Measurements from ENCODE around the gene TMEM45A. TPM values are rescaled to one million over a fixed set of nuclear protein-coding genes. Genes with fewer than 3 reads are reported as not detected.
"Not testable (repeated sequence)": the region's sequence is repeated elsewhere in the genome, so short reads cannot be mapped to it uniquely, and the experiment has no call there.

The TMEM45A gene
- total RNA-seq, 1 donor from 2014 or later: 13.1 TPM

DNA sequence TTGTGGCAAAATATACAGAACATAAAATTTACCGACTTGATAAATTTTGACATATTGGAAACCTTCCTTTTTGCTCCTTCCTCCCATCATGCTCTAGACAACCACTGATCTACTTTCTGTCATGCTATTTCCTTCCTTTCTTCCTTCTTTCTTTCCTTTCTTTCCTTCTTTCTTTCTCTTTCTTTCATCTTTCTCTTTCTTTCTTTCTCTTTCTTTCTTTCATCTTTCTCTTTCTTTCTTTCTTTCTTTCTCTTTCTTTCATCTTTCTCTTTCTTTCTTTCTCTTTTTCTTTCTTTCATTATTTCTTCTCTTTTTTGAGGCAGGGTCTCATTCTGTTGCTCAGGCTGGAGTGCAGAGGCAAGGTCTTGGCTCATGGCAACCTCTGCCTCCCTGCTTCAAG is 8.9 kb upstream of the TMEM45A start:
- DNase-seq (ENCODE audit: low spot score): no peak

- DNase-seq (ENCODE audit: low spot score): no peak
Observed at GRCh38 chr3:100486808-100487207, 5.6 kb upstream of the TMEM45A start.

- DNase-seq (ENCODE audit: low spot score): no peak
Observed at GRCh38 chr3:100489118-100489517, 3.3 kb upstream of the TMEM45A start.

GRCh38 chr3:100496711-100497261 is 4.4 kb downstream of the TMEM45A start:
- no peak for DNase-seq (ENCODE audit: low spot score)

DNA sequence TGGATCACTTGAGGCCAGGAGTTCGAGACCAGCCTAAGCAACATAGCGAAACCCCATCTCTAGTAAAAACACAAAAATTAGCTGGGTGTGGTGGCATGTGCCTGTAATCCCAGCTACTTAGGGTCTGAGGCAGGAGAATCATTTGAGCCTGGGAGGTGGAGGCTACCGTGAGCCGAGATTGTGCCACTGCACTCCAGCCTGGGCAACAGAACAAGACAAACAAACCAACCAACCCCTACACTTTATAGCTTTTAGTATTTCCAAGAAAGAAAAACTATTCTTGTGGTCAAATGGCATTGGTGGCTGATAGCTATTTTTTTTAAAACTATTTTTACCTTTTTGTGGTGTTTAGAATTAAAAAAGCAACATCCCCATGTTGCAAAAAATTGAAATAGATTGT is 7.2 kb downstream of the TMEM45A start:
- DNase-seq (ENCODE audit: low spot score): no peak

DNA sequence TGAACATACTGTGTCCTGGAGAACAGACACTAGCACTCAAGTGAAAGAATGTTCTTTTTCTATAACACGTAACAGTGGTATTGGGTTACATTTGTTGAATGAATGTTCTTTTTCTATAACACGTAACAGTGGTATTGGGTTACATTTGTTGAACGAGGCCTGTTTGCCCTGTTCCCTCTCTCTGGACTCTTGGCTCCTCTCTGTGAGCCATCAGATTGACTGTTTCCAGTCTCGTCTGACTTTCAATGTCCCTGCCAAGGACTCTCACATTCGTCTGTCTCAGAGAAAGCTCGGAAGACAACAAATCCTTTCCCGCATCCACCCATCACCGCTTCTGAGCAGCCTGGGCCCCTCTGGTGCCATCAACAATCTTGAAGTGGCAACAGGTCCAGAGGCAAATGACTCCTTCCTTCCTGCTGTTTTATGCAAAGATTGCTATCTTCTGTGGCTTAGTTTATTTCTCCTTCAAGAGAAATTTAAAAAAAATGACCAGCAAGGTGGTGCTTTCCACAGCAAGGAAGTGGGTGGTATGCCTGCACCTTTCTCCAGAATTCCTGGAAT is 8.0 kb downstream of the TMEM45A start:
- no peak for DNase-seq (ENCODE audit: low spot score)

DNA sequence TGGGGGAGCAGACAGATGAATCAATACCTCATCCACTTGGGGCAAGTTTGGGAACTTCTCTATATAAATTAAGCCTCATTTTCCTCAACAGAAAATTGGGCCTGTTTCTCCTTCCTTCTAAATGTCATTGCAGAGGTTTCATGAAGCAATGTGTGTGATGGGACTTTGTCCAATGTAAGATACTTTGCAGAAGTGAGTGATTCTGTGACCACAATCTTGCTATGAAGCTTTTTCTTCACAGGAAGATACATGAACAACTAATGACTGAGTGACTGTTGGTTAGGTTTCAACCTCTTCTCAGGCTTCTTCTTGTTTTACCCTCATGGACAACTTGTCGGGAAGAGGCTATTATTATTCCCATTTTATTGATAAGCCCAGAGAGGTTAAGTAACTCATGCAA is 11.0 kb downstream of the TMEM45A start:
- no peak for DNase-seq (ENCODE audit: low spot score)

DNA sequence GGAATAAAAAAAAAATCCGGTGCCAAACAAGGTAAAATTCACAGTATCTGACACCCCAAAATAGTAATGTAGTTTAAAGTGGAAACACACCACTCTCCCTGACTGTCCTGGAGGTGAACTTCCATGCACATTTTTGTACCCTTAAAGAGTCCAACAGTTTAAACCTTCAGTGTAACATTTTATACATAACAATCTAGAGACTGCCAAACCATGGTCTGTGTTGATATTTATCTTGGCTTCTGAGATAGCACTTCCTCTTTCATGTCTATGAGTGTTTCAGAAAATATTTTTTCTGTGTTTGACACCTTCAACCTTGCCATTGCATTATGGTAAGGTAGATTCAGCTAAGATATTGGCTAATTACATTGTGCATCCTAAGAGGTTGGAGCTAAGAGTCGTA is 13.9 kb downstream of the TMEM45A start:
- DNase-seq (ENCODE audit: low spot score): no peak

DNA sequence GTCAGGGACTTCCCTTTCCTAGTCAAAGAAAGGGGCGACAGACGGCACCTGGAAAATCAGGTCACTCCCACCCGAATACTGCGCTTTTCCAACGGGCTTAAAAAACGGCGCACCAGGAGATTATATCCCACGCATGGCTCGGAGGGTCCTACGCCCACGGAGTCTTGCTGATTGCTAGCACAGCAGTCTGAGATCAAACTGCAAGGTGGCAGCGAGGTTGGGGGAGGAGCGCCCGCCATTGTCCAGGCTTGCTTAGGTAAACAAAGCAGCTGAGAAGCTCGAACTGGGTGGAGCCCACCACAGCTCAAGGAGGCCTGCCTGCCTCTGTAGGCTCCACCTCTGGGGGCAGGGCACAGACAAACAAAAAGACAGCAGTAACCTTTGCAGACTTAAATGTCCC is 17.4 kb downstream of the TMEM45A start:
- not testable (repeated sequence) for DNase-seq (ENCODE audit: low spot score)

DNA sequence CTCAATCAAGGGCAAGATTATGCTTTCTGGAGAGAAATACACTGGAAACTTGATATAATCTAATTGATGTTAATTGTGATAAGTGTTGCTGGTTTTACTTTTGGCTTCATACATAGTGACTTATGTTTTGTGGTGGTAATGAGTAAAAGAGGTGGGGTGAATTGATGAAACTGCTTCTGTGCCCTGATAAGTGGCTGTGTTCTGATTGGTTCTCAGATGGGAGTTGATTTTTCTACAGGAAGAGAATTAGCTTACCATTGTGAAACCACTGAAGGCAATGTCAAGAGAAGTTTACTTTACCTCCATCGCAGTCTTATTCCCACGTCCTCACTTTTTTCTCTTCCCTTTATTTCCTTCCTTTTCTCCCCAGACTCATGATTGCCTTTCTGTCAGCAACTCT is 23.8 kb downstream of the TMEM45A start:
- DNase-seq (ENCODE audit: low spot score): no peak

GRCh38 chr3:100516838-100517237 is 24.4 kb downstream of the TMEM45A start:
- DNase-seq (ENCODE audit: low spot score): no peak

GRCh38 chr3:100517276-100517675 is 24.9 kb downstream of the TMEM45A start:
- DNase-seq (ENCODE audit: low spot score): no peak

- DNase-seq (ENCODE audit: low spot score): no peak
Observed at GRCh38 chr3:100518244-100518643, 25.8 kb downstream of the TMEM45A start.

- DNase-seq (ENCODE audit: low spot score): no peak
Observed at GRCh38 chr3:100518983-100519382, 26.6 kb downstream of the TMEM45A start.

- DNase-seq (ENCODE audit: low spot score): no peak
Observed at GRCh38 chr3:100521439-100521845, 29.0 kb downstream of the TMEM45A start.

DNA sequence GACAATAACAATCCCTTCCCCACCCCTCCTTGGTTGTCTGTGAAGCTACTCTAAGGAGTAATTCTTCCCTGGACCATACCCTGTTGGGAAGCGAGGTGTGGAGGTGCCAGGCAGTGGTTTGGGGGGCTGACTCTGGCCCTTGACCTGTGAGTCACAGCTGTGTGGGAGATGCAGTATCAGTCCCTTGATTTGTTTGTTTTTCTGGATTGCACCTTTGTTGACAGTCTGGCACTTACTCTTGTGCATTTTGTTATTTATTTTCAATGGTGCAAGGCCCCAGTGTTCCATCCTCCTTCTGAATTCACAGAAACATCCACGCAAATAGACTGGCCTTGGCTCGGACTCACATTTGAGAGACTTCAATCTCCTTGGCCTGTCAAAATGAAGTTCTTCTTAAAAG is 29.7 kb downstream of the TMEM45A start:
- DNase-seq (ENCODE audit: low spot score): no peak

- no peak for DNase-seq (ENCODE audit: low spot score)
Observed at GRCh38 chr3:100523050-100523760, 30.8 kb downstream of the TMEM45A start.

DNA sequence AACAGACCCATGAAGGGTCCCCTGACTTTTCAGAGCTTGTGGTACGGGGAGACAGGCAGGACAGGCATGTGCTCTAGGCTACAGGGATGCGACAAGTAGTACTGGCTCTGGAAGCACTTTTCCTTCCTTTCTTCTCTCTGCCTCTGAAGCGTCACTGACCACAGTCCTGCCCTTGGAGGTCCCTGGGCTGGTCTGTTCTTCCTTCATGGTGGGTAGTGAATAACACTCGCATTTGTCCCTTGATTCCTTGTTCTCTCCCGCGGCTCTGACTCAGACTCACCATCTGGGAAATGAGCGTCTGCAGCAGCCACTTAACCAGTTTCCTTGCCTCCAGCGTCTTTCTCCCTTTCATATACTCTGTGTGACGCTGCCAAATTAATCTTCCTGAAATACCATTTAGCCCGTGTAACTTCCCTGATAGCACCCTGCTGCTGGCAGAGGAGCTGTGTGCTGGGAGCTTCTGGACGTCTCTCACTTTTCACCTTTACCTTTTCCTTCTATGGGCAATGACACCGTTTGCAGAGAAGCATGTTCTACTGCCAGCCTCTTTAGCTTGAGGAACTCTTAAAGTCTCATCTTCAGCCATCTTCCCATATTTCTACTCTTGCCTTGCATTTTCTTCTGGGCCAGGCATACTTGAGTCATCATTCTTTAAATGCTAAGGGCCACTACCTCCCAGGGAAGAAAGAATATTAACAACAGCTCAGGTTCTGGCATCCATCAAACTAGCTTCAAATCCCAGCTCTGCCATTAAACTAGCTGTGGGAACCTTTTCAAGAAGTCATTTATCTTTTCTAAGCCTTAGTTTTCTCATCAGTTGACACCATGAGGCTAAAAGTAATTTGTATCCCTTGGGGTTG is 33.6 kb downstream of the TMEM45A start:
- DNase-seq (ENCODE audit: low spot score): no peak

GRCh38 chr3:100526613-100527346 is 34.4 kb downstream of the TMEM45A start:
- DNase-seq (ENCODE audit: low spot score): no peak

DNA sequence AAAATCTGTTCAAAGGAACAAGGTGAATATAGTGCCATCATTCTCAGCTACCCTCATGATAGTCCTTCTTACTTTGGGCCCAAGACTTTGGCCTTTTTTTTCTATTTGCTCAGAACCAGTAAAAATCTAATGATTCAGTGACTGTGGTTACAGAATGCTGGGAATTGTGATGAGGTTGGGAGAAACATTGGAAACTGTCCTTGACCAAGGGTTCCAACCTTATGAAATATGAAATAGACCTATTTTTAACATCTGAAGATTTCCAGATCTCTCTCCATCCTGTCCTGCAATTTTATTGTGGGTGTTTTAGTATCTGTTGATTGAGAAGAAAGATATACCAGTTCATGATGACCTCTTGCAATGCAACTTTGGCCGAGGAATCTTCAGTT is 34.9 kb downstream of the TMEM45A start:
- DNase-seq (ENCODE audit: low spot score): no peak

DNA sequence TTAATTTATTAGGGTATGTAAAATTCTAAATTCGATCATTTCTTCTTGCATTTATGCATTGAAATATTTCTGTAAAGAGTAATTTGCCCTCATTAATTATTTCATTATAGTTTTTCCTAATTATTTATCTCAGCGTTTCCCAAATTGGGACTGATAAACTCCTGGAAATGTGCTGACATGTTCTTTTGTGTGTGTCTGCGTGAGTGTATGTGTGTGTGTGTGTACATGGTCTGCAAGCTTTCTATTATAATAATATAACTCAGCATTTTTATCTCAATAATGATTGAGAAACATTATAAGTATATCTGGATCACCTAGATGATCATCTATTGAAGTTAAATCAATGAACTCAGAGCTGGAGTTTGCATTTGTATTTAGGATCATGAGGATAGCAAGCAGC is 38.7 kb downstream of the TMEM45A start:
- no peak for DNase-seq (ENCODE audit: low spot score)

- DNase-seq (ENCODE audit: low spot score): no peak
Observed at GRCh38 chr3:100532411-100532810, 40.0 kb downstream of the TMEM45A start.

Data from mucosa of gallbladder (tissue), 1 donor.